Small intestine (tissue), 7 donors: ENCODE measurements around the gene MLXIPL. TPM values are rescaled to one million over a fixed set of nuclear protein-coding genes. Genes with fewer than 3 reads are reported as not detected.

Experiments used
- DNase-seq, 2 donors: peaks; one replicate each; pipeline versions ENCODE4 v3.0.0 to v3.0.0-alpha.2; 2013
- FAIRE-seq: peaks from 2 replicates; lab custom pipeline; 2012; peaks lifted over from hg19 to GRCh38; lab: Jason Lieb, UNC
- H3K27ac ChIP-seq, 3 donors: one replicate each; pipeline ENCODE4 v1.5.1; 2013; ENCODE audit warnings: low read length in 2 of 3, mild to moderate bottlenecking in 2 of 3, control low read depth in 1 of 3, inconsistent platforms in 1 of 3, low read depth in 1 of 3, moderate library complexity in 1 of 3
- H3K27me3 ChIP-seq, 3 donors: one replicate each; pipeline ENCODE4 v1.6.1; 2013; ENCODE audit warnings: low read length in 3 of 3, inconsistent platforms in 1 of 3; ENCODE audit not compliant: control insufficient read depth in 3 of 3, insufficient read depth in 3 of 3
- H3K36me3 ChIP-seq, 3 donors: one replicate each; pipeline ENCODE4 v1.6.1; 2013; ENCODE audit warnings: low read length in 3 of 3, inconsistent platforms in 1 of 3, low read depth in 1 of 3, mild to moderate bottlenecking in 1 of 3, moderate library complexity in 1 of 3; ENCODE audit not compliant: control insufficient read depth in 3 of 3, insufficient read depth in 2 of 3
- H3K4me1 ChIP-seq, 3 donors: one replicate each; pipeline ENCODE4 v1.6.1; 2013; ENCODE audit warnings: low read length in 2 of 3, inconsistent platforms in 1 of 3, low read depth in 1 of 3, mild to moderate bottlenecking in 1 of 3, moderate library complexity in 1 of 3; ENCODE audit not compliant: control insufficient read depth in 3 of 3, insufficient read depth in 2 of 3
- H3K4me3 ChIP-seq, 3 donors: one replicate each; pipeline ENCODE4 v1.5.1; 2013; ENCODE audit warnings: low read length in 3 of 3, control low read depth in 1 of 3, inconsistent platforms in 1 of 3, low read depth in 1 of 3, mild to moderate bottlenecking in 1 of 3, moderate library complexity in 1 of 3
- H3K9me3 ChIP-seq, 2 donors: one replicate each; pipeline ENCODE4 v1.6.1; 2013; ENCODE audit warnings: low read depth in 1 of 2, low read length in 1 of 2; ENCODE audit not compliant: control insufficient read depth in 2 of 2, insufficient read depth in 1 of 2
- WGBS, 3 donors: extraction: QIAGEN DNeasy Blood & Tissue Kit; methylation state at CpG; one replicate each; pipeline ENCODE4 v1.1.7; 2013; 5-methylcytosine and 5-hydroxymethylcytosine counted together
- polyA plus RNA-seq, 4 donors: library from polyadenylated mRNA; stranded (reverse) in 3 of 4; unstranded in 1 of 4; fragments of 200-250 nt in 3 of 4; fragments of 120-200 nt in 1 of 4; gene quantifications; one replicate each; pipeline versions ENCODE4 v1.2.1 to v1.2.3, GENCODE V29; 2013
- donor health status: healthy with polysubstance abuse.
- donor health status: control.
- donor health status: control.
- donor health status: Bipolar disorder and iron deficiency.
- donor health status: healthy.

Gene MLXIPL
- polyA plus RNA-seq, 4 donors = 95.8 to 208 (median 128) TPM

DNA sequence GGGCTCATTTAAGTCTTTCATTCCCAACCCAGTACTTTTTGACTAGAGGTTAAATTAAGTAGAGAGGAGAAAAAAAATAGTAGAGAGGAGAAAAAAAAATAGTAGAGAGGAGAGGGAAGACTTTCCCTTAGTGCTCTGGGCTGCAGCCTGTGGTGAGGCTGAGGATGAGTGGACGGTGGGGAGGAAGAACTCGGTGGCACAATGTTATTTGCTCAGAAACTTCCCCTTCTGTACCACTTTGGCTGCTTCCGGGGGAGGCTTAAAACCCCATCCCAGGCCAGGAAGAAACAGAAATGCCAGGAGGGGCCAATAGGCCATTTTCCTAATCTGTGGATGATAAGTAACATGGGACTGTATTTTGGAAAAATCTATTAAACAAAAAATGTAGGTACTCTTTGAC is 14.6 kb upstream of the MLXIPL start:
- no peak overlapping the region for H3K4me3 ChIP-seq
- no peaks in the 10 kb centered on the region for H3K4me1 ChIP-seq
- no peak overlapping the region for H3K27ac ChIP-seq
- peaks cover 0 to 49% (median 0%) of the 10 kb centered on the region in 3 donors for H3K36me3 ChIP-seq
- peaks cover 0 to 19% of the 10 kb centered on the region in 2 donors for H3K9me3 ChIP-seq
- no peak for DNase-seq
- FAIRE-seq = no peak
- peaks cover 0 to 2% (median 0%) of the 10 kb centered on the region in 3 donors for H3K27me3 ChIP-seq
- WGBS, 3 donors = 53 to 85% (median 72%) methylated on average over 3 of the region's 3 CpGs

DNA sequence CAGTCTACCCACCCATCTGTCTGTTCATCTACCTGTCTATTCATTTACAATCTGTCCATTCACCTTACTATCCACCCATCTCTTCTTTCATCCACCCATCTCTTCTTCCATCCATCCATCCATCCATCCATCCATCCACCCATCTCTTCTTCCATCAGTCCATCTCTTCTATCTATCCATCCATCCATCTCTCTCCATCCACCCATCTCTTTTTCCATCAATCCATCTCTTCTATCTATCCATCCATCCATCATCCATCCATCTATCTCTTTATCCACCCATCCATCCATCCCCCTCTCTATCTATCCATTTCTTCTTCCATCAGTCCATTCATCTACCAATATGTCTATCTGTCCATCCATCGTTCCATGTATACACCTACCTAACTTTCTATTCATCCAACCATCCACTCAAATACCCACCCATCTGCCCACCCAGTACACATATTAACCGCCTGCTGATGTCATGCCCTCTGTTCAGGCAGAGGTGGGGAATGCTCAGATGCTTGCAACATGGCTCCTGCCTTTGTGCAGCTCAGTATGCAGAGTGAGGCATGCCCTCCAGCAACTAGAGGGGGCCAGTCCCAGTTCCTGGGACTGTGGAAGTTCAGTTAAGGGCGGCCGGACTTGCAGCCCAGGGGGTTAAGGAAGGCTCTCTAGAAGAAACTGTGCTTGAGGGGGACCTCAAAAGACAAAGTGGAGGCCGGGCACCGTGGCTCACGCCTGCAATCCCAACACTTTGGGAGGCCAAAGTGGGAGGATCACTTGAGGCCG is 11.3 kb upstream of the MLXIPL start:
- H3K4me3 ChIP-seq = no peak overlapping the region
- H3K4me1 ChIP-seq = no peaks in the 10 kb centered on the region
- no peaks in the 10 kb centered on the region for H3K27me3 ChIP-seq
- no peak for FAIRE-seq
- H3K27ac ChIP-seq = no peak overlapping the region
- H3K36me3 ChIP-seq = peaks cover 0 to 39% (median 0%) of the 10 kb centered on the region in 3 donors
- WGBS, 3 donors = 82 to 87% (median 84%) methylated on average over 8 of the region's 8 CpGs
- peaks cover 0 to 1% of the 10 kb centered on the region in 2 donors for H3K9me3 ChIP-seq
- DNase-seq = no peak

DNA sequence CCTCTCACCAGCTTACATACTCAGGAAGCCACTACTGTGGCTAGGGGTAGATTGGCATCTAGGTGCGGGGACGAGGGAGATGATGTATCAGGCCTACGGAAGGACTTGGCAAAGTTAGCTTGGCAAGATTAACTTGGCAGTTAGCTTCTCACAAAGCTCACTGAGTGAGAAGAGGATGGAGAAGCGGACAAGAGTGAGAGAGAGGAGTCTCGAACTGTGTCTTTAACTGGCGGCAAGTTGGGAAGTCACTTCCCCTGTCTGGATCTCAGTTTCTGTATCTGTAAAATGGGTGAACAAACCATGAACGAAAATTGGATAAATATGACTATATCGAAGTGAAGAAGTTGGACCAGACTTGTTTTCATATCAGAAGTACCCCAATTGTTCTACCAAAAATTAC is 9.5 kb upstream of the MLXIPL start:
- DNase-seq = no peak
- 82 to 94% (median 88%) methylated on average over 8 of the region's 8 CpGs for WGBS, 3 donors
- no peak overlapping the region for H3K4me3 ChIP-seq
- no peaks in the 10 kb centered on the region for H3K9me3 ChIP-seq
- FAIRE-seq = no peak
- peaks cover 0 to 33% (median 0%) of the 10 kb centered on the region in 3 donors for H3K36me3 ChIP-seq
- no peaks in the 10 kb centered on the region for H3K4me1 ChIP-seq
- H3K27ac ChIP-seq = no peak overlapping the region
- no peaks in the 10 kb centered on the region for H3K27me3 ChIP-seq

DNA sequence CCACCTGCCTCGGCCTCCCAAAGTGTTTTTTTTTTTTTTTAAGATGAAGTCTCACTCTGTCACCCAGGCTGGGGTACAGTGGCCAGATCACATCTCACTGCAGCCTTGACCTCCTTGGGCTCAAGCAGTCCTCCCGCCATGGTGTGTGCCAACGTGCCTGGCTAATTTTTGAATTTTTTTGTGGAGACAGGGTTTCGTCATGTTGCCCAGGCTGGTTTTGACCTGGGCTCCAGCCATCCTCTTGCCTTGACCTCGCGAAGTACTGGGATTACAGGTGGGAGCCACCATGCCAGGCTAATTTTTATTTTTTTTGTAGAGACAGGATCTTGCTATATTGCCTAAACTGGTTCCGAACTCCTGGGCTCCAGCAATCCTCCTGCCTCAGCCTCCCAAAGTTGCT is 9.0 kb upstream of the MLXIPL start:
- no peaks in the 10 kb centered on the region for H3K4me1 ChIP-seq
- 78 to 91% (median 86%) methylated on average over 7 of the region's 7 CpGs for WGBS, 3 donors
- H3K27ac ChIP-seq = no peak overlapping the region
- DNase-seq (no peak), FAIRE-seq (no peak)
- peaks cover 0 to 32% (median 0%) of the 10 kb centered on the region in 3 donors for H3K36me3 ChIP-seq
- H3K27me3 ChIP-seq = no peaks in the 10 kb centered on the region
- no peak overlapping the region for H3K4me3 ChIP-seq
- no peaks in the 10 kb centered on the region for H3K9me3 ChIP-seq

DNA sequence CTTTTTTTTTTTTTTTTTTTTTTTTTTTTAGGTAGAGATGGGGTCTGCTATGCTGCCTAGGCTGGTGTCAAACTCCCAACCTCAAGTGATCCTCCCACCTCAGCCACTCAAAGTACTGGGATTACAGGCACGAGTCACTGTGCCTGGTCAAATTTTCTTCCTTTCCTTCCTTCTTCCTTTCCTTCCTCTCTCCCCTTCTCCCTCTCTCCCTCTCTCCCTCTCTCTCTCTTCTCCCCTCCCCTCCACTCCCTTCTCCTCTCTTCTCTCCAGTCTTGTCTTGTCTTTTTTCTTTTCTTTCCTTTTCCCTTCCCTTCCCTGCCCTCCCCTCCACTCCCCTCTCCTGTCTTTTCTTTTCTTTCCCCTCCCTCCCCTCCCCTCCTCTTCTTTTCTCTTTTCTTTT is 7.2 kb upstream of the MLXIPL start:
- Histone ChIP-seq H3K27me3 (no peaks in the 10 kb centered on the region), H3K4me1 (no peaks in the 10 kb centered on the region), H3K36me3 (peaks cover 0 to 27% (median 0%) of the 10 kb centered on the region in 3 donors), H3K9me3 (no peaks in the 10 kb centered on the region), H3K4me3 (no peak overlapping the region), H3K27ac (no peak overlapping the region)
- no peak for DNase-seq
- 15 to 31% (median 30%) methylated on average over 1 of the region's 1 CpG for WGBS, 3 donors
- no peak for FAIRE-seq

DNA sequence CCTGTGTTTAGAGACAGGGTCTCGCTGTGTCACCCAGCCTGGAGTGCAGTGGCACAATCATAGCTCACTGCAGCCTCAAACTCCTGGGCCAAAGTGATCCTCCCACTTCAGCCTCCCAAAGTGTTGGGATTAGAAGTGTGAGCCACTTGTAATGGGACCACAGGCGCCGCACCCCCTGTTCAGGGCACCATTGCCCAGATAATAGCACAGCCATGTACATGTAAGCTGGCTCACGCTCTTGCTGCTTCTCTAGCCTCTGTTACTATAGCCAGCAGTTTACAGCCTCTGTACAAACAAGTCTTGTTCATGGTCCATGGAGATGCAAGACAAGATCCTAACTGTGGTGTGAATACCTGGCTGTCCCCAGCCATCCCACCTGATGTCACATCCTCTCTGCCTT is 4.2 kb upstream of the MLXIPL start:
- WGBS, 3 donors = 70 to 89% (median 88%) methylated on average over 4 of the region's 4 CpGs
- Histone ChIP-seq H3K36me3 (peaks cover 0 to 21% (median 0%) of the 10 kb centered on the region in 3 donors), H3K9me3 (no peaks in the 10 kb centered on the region), H3K27me3 (peaks cover 0 to 13% (median 2%) of the 10 kb centered on the region in 3 donors), H3K27ac (no peak overlapping the region), H3K4me3 (no peak overlapping the region), H3K4me1 (peaks cover 0 to 6% (median 5%) of the 10 kb centered on the region in 3 donors)
- DNase-seq = no peak
- no peak for FAIRE-seq

DNA sequence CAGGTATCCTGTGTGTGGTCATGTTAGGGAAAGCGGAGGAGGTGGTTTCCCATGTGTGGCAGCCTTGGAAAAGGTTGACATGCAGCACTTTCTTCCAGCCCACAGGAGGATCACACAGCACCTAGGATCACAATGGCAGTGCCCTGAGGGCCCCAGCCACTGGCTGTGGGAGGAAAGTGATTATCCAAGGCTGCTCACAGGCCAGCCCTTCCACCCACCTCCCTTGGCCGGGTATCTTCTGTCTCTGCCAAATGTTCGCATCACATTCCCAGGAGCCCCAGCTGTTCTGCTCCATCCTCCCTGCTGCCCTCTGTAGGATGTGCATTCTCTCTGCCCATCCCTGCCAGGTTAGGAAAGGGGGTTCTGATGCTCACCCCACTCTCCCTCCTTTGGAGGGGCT is 2.5 kb upstream of the MLXIPL start:
- FAIRE-seq (no peak), DNase-seq (no peak)
- Histone ChIP-seq H3K27me3 (peaks cover 0 to 18% (median 2%) of the 10 kb centered on the region in 3 donors), H3K27ac (no peak overlapping the region), H3K4me1 (peaks cover 0 to 6% (median 5%) of the 10 kb centered on the region in 3 donors), H3K36me3 (peaks cover 0 to 17% (median 0%) of the 10 kb centered on the region in 3 donors), H3K9me3 (no peaks in the 10 kb centered on the region), H3K4me3 (no peak overlapping the region)
- 41 to 65% (median 63%) methylated on average over 3 of the region's 3 CpGs for whole genome bisulfite sequencing, 3 donors

DNA sequence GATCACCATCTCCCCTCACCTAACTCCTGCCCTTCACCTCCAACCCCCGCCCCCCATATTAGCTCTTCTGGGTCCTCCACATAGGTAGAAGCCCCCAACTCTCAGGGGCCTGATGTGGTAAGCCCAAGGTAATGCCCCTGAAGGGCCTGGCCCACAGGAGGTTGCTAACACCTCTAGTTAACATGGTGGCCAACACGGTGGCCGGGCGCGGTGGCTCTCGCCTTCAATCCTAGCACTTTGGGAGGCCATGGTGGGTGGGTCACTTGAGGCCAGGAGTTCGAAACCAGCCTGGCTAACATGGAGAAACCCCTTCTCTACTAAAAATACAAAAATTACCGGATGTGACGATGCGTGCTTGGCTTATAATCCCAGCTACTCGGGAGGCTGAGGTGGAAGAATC is 954 bp upstream of the MLXIPL start:
- FAIRE-seq = no peak

More for the DNA sequence above, 954 bp upstream of the MLXIPL start:
- WGBS, 3 donors = 92 to 94% (median 93%) methylated on average over 11 of the region's 11 CpGs
- Histone ChIP-seq H3K9me3 (no peaks in the 10 kb centered on the region), H3K4me3 (no peak overlapping the region), H3K4me1 (peaks cover 0 to 6% (median 5%) of the 10 kb centered on the region in 3 donors), H3K27ac (no peak overlapping the region), H3K36me3 (peaks cover 0 to 25% (median 0%) of the 10 kb centered on the region in 3 donors), H3K27me3 (peaks cover 0 to 21% (median 2%) of the 10 kb centered on the region in 3 donors)
- no peak for DNase-seq
